HG02678 (cell line): ENCODE measurements around the gene MAGEB10.
"Not testable (repeated sequence)": the region's sequence is repeated elsewhere in the genome, so short reads cannot be mapped to it uniquely, and the experiment has no call there.

Experiments used
- ATAC-seq: cut with Tn5 transposase; IDR thresholded peaks from one replicate; pipeline ENCODE4 v1.9.1; 2021; ENCODE audit warnings: mild to moderate bottlenecking, moderate library complexity; ENCODE audit not compliant: unreplicated experiment

MAGEB10 gene, protein sequence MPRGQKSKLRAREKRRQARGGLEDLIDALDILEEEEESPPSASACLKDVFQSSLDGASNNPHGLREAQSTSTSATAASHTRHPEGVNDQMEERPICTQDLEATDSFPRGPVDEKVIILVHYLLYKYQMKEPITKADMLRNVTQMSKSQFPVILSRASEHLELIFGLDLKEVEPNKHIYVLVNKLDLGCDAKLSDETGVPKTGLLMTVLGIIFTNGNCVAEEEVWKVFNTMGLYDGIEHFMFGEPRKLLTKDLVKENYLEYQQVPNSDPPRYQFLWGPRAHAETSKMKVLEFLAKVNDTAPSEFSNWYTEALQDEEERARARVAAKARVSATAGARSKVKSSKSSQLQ

DNA sequence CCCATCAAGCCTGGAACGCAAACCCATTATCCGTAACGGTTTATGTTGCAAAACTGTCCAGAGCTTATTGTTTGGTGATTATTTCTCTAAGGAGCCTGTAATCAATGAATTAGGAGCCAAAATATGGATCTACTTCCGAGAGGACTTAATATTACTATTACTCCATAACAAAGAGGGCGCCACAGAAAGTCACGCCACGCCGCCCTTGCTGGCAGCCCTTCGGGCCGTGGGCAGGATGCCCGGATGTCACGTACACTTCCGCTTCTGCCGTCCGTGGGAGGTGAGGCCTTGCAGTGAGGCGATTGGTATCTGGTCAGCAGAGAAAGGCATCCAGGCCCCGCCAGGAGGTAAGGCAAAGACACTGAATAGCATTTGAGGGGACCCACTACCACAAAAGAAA lies at the start of gene MAGEB10:
TSS of gene MAGEB10 (plus strand) at position 301 of the 400 bp plus-strand sequence. CDS start 13,317 bp downstream, outside the sequence.
- ATAC-seq: no peak

GRCh38 chrX:27765718-27766117 lies 42.1 kb upstream of the MAGEB10 start:
- no peak for ATAC-seq

DNA sequence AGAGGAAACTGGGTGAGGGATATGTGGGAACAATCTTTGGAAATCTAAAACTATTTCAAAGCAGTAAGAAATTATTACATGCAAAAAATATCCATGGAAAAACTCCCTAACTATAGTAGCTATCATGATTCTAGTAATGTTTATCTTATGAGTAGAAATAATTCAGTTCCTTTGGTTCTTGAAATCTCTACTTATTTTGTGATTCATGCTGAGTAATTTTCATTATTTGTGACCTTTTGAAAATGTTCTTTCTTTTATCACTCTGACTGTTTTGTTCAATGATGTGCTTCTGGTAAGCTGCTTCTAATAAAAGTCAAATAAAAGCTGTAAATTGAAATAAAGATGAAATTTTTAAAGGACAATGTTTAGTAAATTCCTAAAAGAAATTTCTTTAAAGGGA lies 40.4 kb upstream of the MAGEB10 start:
- ATAC-seq: no peak

- no peak for ATAC-seq
Observed at GRCh38 chrX:27775984-27776383, 31.8 kb upstream of the MAGEB10 start.

DNA sequence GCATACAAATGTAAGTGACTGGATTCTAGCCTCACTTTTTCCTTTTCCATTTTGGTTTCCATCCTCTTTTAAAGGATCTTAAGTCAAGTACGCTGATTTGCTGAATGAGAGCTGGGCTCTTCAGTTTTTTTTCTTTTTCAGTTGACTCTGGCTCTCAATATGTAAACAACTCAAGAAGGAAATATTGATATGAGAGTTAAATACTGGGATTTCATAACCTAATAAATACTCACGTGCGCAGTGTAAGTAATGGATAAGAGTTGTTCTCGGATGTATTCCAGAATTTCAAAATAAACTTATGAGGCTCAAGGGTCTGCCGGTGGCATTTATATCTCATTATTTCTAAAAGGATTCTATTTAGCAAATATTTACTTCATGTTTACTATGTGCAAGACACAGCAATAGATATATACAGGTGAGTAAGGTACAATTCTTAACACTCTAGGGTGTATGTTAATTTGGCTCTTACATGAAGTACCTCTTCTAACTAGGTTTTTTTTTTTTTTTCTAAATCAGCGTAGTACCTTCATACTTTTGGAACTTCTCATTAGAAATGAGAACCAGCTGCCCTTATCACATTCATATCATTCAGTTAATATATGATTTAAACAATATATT lies 11.0 kb upstream of the MAGEB10 start:
- ATAC-seq: no peak

DNA sequence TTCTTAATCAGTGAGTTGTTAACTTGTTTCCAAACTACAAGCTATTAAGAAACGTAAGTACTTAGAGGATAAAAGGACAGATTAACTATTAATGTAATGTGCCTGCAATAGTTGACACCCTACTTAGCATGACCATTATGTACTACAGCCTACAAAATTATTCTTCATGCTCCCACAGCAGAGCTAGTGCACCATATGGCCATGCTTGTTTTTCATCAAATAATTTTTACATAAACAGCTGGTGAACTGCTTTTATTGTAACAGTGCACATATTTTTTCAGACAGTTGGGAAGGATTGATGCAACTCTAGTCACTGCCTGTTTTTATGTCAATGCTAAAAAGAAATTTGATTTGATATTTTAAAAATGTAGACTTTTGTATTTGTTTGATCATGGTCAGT lies 10.2 kb upstream of the MAGEB10 start:
- ATAC-seq: no peak

- ATAC-seq: no peak
Observed at GRCh38 chrX:27808226-27808625, 436 bp downstream of the MAGEB10 start.

DNA sequence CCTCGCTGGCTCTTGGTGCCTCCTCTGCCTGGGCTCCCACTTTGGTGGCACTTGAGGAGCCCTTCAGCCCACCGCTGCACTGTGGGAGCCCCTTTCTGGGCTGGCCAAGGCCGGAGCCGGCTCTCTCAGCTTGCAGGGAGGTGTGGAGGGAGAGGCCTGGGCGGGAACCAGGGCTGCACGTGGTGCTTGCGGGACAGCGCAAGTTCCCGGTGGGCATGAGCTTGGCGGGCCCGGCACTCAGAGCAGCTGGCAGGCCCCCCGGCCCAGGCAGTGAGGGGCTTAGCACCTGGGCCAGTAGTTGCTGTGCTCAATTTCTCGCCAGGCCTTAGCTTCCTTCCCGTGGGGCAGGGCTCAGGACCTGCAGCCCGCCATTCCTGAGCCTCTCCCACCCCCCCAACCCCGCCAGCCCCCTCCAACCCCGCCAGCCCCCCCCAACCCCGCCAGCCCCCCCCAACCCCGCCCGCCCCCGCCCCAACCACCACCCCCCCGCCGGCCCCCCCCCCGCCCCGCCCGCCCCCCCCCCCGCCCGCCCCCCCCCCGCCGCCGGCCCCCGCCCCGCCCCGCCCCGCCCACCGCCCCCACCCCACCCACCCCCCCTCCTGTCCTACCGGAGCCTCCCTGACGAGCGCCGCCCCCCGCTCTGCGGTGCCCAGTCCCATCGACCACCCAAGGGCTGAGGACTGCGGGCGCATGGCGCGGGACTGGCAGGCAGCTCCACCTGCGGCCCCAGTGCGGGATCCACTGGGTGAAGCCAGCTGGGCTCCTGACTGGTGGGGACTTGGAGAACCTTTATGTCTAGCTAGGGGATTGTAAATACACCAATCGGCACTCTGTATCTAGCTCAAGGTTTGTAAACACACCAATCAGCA lies 1.4 kb downstream of the MAGEB10 start:
- not testable (repeated sequence) for ATAC-seq

- no peak for ATAC-seq
Observed at GRCh38 chrX:27815209-27815608, 7.4 kb downstream of the MAGEB10 start.

DNA sequence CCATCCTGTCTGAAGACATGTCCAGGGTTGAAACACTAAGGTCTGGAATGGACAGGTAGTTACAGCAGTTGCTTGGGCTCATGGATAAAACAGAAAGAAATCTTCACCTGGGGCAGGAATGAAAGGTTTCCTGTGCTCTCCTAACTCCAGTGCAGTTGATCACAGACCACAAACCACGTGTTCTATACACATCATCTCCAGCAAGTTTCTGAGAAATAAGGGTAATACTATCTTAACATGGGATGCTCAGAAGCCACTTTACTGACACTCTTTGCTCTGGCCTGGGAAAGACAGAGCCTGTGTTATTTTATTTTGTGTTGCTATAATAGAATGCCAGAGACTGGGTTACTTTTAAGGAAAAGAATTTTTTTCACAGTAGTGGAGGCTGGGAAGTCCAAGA lies 16.0 kb downstream of the MAGEB10 start:
- ATAC-seq: no peak

GRCh38 chrX:27838185-27838584 lies 30.4 kb downstream of the MAGEB10 start:
- ATAC-seq: no peak

DNA sequence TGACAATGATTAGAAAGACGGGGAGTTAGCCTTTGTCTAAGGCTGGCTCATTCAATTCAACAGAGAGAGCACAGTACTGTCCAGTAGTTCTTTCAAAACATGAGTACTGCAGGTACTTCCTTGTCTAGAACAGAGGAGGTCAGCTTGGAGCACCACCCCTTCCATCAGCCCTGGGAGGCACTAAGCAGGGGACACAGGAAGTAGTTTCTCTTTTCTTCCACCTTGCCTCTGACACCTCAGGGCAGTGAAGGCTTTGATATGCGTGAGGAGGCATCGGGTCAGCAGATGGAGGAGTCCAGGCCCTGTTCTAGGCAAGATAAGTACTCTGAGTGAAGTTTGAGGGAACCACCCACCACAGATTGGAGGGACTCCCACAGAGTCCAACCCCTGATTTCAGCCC lies 33.1 kb downstream of the MAGEB10 start:
- no peak for ATAC-seq

GRCh38 chrX:27842859-27843258 lies 35.1 kb downstream of the MAGEB10 start:
- ATAC-seq: no peak

DNA sequence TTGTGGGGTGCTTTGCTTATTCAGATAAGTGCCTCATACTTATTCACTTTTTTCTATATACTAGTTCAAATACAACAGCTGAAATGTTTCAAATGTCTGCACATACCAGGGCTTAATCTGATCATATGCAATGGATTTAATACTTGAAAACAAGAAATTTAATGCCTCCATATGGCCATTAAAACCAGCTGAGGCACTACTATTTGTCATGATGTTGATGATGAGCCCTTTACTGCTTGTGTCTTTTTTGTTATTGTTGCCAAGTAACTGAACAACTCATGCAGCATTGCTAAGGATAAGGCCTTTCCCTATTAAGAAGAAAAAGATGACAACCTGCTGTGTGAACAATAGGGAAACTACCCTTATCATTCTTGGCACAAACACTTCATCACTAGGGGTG lies 52.5 kb downstream of the MAGEB10 start:
- ATAC-seq: no peak

- ATAC-seq: no peak
Observed at GRCh38 chrX:27863809-27864208, 56.0 kb downstream of the MAGEB10 start.
